IPS DF 4.7 (cell line): Measurements from ENCODE around the gene GGN.

ENCODE experiments used
- DNase-seq: peaks from one replicate; pipeline ENCODE4 v3.0.0-alpha.2; 2013; ENCODE audit warnings: low spot score; ENCODE audit errors: extremely low read depth

The GGN gene

GRCh38 chr19:38388349-38389100 lies 691 bp upstream of the GGN start, which contains the start of gene SPRED3:
Gene SPRED3 (plus strand): TSS chr19:38388697. CDS start chr19:38390303, 1,606 bp downstream.
- no peak for DNase-seq

GRCh38 chr19:38386971-38387549 lies 774 bp downstream of the GGN start:
- DNase-seq: no peak

- DNase-seq: no peak
These were observed 1.4 kb downstream of the GGN start for GRCh38 chr19:38386300-38386970.

GRCh38 chr19:38385804-38386257 lies 2.0 kb downstream of the GGN start:
- DNase-seq: no peak

- no peak for DNase-seq
These were observed 2.6 kb downstream of the GGN start for GRCh38 chr19:38385057-38385803.

- DNase-seq: no peak
These were observed 3.4 kb downstream of the GGN start for GRCh38 chr19:38384209-38385027.

GRCh38 chr19:38383743-38384142 lies 4.1 kb downstream of the GGN start:
- no peak for DNase-seq

- no peak for DNase-seq
These were observed 4.7 kb downstream of the GGN start for GRCh38 chr19:38383184-38383583.

GRCh38 chr19:38381138-38381537 lies 6.7 kb downstream of the GGN start:
- no peak for DNase-seq

- DNase-seq: no peak
These were observed 9.0 kb downstream of the GGN start for GRCh38 chr19:38378866-38379265.

GRCh38 chr19:38377052-38377451 lies 10.8 kb downstream of the GGN start:
- no peak for DNase-seq

GRCh38 chr19:38376576-38376975 lies 11.3 kb downstream of the GGN start:
- no peak for DNase-seq

- no peak for DNase-seq
These were observed 12.1 kb downstream of the GGN start for GRCh38 chr19:38375748-38376147.

GRCh38 chr19:38375098-38375493 lies 12.7 kb downstream of the GGN start:
- no peak for DNase-seq

GRCh38 chr19:38374332-38375097 lies 13.3 kb downstream of the GGN start, which contains the start of gene PSMD8:
Gene PSMD8 (plus strand): TSS chr19:38374571. CDS start chr19:38374602, 31 bp downstream.
- peak; percentile 98 for DNase-seq

- no peak for DNase-seq
These were observed 13.9 kb downstream of the GGN start for GRCh38 chr19:38373907-38374331.

- DNase-seq: no peak
These were observed 16.8 kb downstream of the GGN start for GRCh38 chr19:38371081-38371480.

GRCh38 chr19:38370299-38370698 lies 17.5 kb downstream of the GGN start:
- no peak for DNase-seq

GRCh38 chr19:38369584-38369983 lies 18.2 kb downstream of the GGN start:
- DNase-seq: no peak

GRCh38 chr19:38367041-38367440 lies 20.8 kb downstream of the GGN start:
- no peak for DNase-seq
